Immature natural killer cell (primary cell): ENCODE results near the gene NXPH4. TPM values are rescaled to one million over a fixed set of nuclear protein-coding genes. Genes with fewer than 3 reads are reported as not detected.

ENCODE experiments used
- DNase-seq, 3 donors: peaks; one replicate each; pipeline ENCODE4 v3.0.0; 2022; ENCODE audit warnings: mixed read lengths in 1 of 3
- H3K27ac Mint-ChIP-seq, 6 donors: one replicate each; pipeline ENCODE4 v1.8.0; 2020; ENCODE audit warnings: mixed read lengths in 6 of 6, mild to moderate bottlenecking in 5 of 6, inconsistent platforms in 4 of 6, moderate library complexity in 3 of 6
- H3K27me3 Mint-ChIP-seq, 3 donors: one replicate each; pipeline ENCODE4 v1.8.0; 2020 to 2021; ENCODE audit warnings: low read depth in 3 of 3, mild to moderate bottlenecking in 3 of 3, mixed read lengths in 3 of 3, moderate library complexity in 3 of 3, inconsistent platforms in 1 of 3
- H3K36me3 Mint-ChIP-seq, 3 donors: one replicate each; pipeline ENCODE4 v1.8.0; 2020; ENCODE audit warnings: mixed read lengths in 3 of 3, inconsistent platforms in 2 of 3, mild to moderate bottlenecking in 2 of 3
- H3K4me1 Mint-ChIP-seq, 2 donors: one replicate each; pipeline ENCODE4 v1.8.0; 2020; ENCODE audit warnings: inconsistent platforms in 2 of 2, mild to moderate bottlenecking in 2 of 2, mixed read lengths in 2 of 2, moderate library complexity in 1 of 2
- H3K4me3 Mint-ChIP-seq, 5 donors: one replicate each; pipeline ENCODE4 v1.8.0; 2020; ENCODE audit warnings: mild to moderate bottlenecking in 5 of 5, mixed read lengths in 5 of 5, inconsistent platforms in 3 of 5, moderate library complexity in 3 of 5
- H3K9me3 Mint-ChIP-seq, 6 donors: one replicate each; pipeline ENCODE4 v1.8.0; 2020; ENCODE audit warnings: mild to moderate bottlenecking in 6 of 6, mixed read lengths in 6 of 6, inconsistent platforms in 4 of 6, moderate library complexity in 3 of 6
- polyA plus RNA-seq, 3 donors: library from polyadenylated mRNA; unstranded; fragments of 300-500 nt; fragmentation: Illumina TruSeq; gene quantifications; one replicate each; pipeline ENCODE4 v1.2.3, GENCODE V29; 2021

The NXPH4 gene
- polyA plus RNA-seq, 3 donors from 2014 or later, result not detected

GRCh38 chr12:57229634-57230380 is 13.2 kb downstream of the NXPH4 start, which contains the start of gene SHMT2:
Gene SHMT2, plus strand, starts transcription at chr12:57229711. Its CDS starts 68 bp downstream, at chr12:57229779.
- peak; percentile 89 to 93 (median 93) for DNase-seq
- Mint-ChIP-seq H3K36me3 (peaks cover 16 to 27% (median 17%) of the 10 kb centered on the region in 3 donors), H3K9me3 (no peaks in the 10 kb centered on the region), H3K4me1 (peaks cover 42 to 56% of the 10 kb centered on the region in 2 donors), H3K4me3 (peak within 1 kb of the TSS; percentile 94 to 99 (median 96)), H3K27me3 (peaks cover 20 to 29% (median 25%) of the 10 kb centered on the region in 3 donors), H3K27ac (peak within 1 kb of the TSS; percentile 72 to 97 (median 92))

DNA sequence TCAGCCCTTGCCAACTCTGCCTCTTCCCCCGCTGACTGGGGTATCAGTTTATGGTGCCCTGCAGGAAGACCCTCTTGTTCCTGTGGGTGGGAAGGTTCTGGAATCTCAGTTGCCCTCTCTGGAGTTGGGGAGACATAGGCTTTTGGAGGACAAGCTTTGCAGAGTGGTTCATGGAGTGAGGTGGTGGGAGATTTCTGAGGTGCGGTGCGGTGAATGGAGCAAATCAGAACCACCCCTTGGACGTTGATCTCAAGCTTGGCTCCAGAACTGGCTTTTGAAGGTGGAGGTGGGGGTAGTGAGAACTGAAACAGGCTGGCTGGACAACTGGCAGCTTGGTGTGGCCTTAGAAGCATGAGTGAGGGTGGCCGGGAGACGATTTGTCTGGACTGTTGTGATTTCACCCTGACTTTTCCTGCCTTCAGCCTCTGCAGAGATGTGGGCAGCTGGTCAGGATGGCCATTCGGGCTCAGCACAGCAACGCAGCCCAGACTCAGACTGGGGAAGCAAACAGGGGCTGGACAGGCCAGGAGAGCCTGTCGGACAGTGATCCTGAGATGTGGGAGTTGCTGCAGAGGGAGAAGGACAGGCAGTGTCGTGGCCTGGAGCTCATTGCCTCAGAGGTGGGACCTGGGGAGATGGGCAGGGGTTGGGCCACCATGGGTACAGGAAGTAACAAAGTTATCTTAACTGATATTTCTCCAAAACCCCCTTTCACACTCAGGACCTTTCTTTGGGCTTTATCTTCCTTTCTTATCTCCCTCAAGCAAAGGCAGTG is 14.0 kb downstream of the NXPH4 start:
- peak overlapping the region in 5 of 6 donors; percentile 7 to 93 (median 92) for H3K27ac Mint-ChIP-seq
- H3K4me3 Mint-ChIP-seq, result peak overlapping the region; percentile 94 to 99 (median 96)
- peaks cover 16 to 30% (median 17%) of the 10 kb centered on the region in 3 donors for H3K36me3 Mint-ChIP-seq
- DNase-seq, result no peak
- H3K27me3 Mint-ChIP-seq, result peaks cover 20 to 27% (median 20%) of the 10 kb centered on the region in 3 donors
- H3K9me3 Mint-ChIP-seq, result no peaks in the 10 kb centered on the region
- H3K4me1 Mint-ChIP-seq, result peaks cover 37 to 48% of the 10 kb centered on the region in 2 donors

- no peak for DNase-seq
- Mint-ChIP-seq H3K4me1 (peaks cover 34 to 45% of the 10 kb centered on the region in 2 donors), H3K9me3 (no peaks in the 10 kb centered on the region), H3K36me3 (peaks cover 16 to 30% (median 17%) of the 10 kb centered on the region in 3 donors), H3K4me3 (peak overlapping the region in 4 of 5 donors; percentile 94 to 99 (median 96)), H3K27ac (no peak overlapping the region), H3K27me3 (peaks cover 14 to 23% (median 21%) of the 10 kb centered on the region in 3 donors)
Measured at GRCh38 chr12:57231276-57232021, 14.9 kb downstream of the NXPH4 start.

DNA sequence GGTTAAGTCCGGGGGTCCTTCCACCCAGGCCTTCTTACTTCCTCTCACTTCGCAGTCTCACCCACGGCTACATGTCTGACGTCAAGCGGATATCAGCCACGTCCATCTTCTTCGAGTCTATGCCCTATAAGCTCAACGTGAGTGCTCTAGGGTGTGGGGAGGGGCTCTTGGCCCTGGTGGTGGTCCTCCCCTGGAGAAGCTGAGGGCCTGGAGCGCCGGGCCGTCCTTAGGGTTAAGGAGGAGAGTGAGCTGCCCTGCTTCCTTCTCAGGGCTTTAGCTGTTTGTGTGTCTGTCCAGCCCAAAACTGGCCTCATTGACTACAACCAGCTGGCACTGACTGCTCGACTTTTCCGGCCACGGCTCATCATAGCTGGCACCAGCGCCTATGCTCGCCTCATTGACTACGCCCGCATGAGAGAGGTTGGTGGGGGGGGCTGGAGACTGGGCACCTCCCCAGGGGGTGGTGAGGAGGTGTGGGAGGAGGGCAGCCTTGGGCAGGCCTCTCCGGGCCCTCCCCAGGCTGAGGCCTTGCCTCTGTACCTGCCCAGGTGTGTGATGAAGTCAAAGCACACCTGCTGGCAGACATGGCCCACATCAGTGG is 15.7 kb downstream of the NXPH4 start:
- Mint-ChIP-seq H3K9me3 (no peaks in the 10 kb centered on the region), H3K4me1 (peaks cover 32 to 40% of the 10 kb centered on the region in 2 donors), H3K27me3 (peaks cover 17 to 21% (median 18%) of the 10 kb centered on the region in 3 donors), H3K27ac (no peak overlapping the region), H3K36me3 (peaks cover 16 to 30% (median 17%) of the 10 kb centered on the region in 3 donors), H3K4me3 (no peak overlapping the region)
- no peak for DNase-seq

DNA sequence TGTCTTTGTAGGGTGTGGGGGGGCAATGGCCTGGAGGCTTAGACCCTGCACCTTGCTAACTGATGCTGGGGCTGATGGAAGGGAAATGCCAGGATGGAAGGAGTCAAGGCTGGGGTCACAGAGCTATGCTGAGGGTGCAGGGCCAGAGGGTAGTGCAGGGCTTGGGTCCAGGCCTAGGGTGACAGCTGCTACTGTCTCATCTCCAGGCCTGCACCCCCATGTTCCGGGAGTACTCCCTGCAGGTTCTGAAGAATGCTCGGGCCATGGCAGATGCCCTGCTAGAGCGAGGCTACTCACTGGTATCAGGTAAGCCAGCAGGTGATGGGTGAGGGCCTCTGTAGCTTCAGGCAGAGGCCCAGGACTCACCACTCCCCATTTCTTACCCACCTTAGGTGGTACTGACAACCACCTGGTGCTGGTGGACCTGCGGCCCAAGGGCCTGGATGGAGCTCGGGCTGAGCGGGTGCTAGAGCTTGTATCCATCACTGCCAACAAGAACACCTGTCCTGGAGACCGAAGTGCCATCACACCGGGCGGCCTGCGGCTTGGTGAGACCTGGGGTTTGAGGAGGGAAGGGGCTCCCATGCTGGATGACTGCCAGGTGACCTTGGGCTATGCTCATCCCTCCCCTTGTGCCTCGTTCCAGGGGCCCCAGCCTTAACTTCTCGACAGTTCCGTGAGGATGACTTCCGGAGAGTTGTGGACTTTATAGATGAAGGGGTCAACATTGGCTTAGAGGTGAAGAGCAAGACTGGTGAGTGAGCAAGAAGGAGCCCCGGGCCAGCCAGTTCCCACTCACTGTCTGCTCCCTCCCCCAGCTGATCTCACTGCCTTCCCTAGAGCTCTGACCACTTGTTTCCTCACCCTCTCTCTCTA is 17.0 kb downstream of the NXPH4 start:
- Mint-ChIP-seq H3K36me3 (peaks cover 16 to 30% (median 17%) of the 10 kb centered on the region in 3 donors), H3K4me1 (peaks cover 41 to 44% of the 10 kb centered on the region in 2 donors), H3K27ac (no peak overlapping the region), H3K9me3 (no peaks in the 10 kb centered on the region), H3K4me3 (no peak overlapping the region), H3K27me3 (peaks cover 16 to 22% (median 18%) of the 10 kb centered on the region in 3 donors)
- DNase-seq, result no peak

- H3K36me3 Mint-ChIP-seq, result peaks cover 16 to 30% (median 17%) of the 10 kb centered on the region in 3 donors
- H3K27me3 Mint-ChIP-seq, result peaks cover 19 to 22% (median 21%) of the 10 kb centered on the region in 3 donors
- no peaks in the 10 kb centered on the region for H3K9me3 Mint-ChIP-seq
- H3K4me3 Mint-ChIP-seq, result no peak overlapping the region
- no peak for DNase-seq
- peaks cover 40 to 44% of the 10 kb centered on the region in 2 donors for H3K4me1 Mint-ChIP-seq
- no peak overlapping the region for H3K27ac Mint-ChIP-seq
Measured at GRCh38 chr12:57234233-57234570, 17.6 kb downstream of the NXPH4 start.

- Mint-ChIP-seq H3K4me3 (no peak overlapping the region), H3K9me3 (no peaks in the 10 kb centered on the region), H3K27ac (no peak overlapping the region), H3K36me3 (peaks cover 16 to 30% (median 17%) of the 10 kb centered on the region in 3 donors), H3K27me3 (peaks cover 18 to 22% (median 18%) of the 10 kb centered on the region in 3 donors), H3K4me1 (peaks cover 40 to 44% of the 10 kb centered on the region in 2 donors)
- no peak for DNase-seq
Measured at GRCh38 chr12:57234571-57235016, 18.0 kb downstream of the NXPH4 start.

- Mint-ChIP-seq H3K4me1 (peaks cover 38 to 44% of the 10 kb centered on the region in 2 donors), H3K4me3 (no peak overlapping the region), H3K27me3 (peaks cover 17 to 23% (median 18%) of the 10 kb centered on the region in 3 donors), H3K27ac (no peak overlapping the region), H3K36me3 (peaks cover 16 to 30% (median 17%) of the 10 kb centered on the region in 3 donors), H3K9me3 (no peaks in the 10 kb centered on the region)
- DNase-seq, result no peak
Measured at GRCh38 chr12:57235017-57235727, 18.6 kb downstream of the NXPH4 start.

DNA sequence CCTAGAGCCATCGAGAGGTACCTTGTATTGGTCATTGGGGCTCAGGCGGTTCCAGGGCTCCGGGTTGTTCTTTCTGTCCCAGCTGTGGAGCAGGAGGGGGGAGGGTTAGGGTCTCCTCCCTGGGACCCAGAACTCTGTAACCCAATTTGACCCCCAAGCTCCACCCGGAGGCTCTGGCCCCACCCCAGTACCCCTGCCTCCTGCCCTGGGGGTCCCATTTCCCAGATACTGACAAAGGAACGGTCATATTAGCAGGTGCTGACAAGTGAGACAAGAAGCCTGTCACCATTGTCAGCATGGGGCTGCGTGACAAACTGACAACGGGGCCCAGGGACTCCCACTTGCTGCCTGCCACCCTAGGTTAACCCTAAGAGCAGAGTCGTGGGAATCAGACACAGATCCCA is 19.1 kb downstream of the NXPH4 start:
- Mint-ChIP-seq H3K4me1 (peaks cover 38 to 44% of the 10 kb centered on the region in 2 donors), H3K27ac (no peak overlapping the region), H3K4me3 (no peak overlapping the region), H3K27me3 (peaks cover 21 to 28% (median 23%) of the 10 kb centered on the region in 3 donors), H3K9me3 (no peaks in the 10 kb centered on the region), H3K36me3 (peaks cover 16 to 30% (median 17%) of the 10 kb centered on the region in 3 donors)
- no peak for DNase-seq

DNA sequence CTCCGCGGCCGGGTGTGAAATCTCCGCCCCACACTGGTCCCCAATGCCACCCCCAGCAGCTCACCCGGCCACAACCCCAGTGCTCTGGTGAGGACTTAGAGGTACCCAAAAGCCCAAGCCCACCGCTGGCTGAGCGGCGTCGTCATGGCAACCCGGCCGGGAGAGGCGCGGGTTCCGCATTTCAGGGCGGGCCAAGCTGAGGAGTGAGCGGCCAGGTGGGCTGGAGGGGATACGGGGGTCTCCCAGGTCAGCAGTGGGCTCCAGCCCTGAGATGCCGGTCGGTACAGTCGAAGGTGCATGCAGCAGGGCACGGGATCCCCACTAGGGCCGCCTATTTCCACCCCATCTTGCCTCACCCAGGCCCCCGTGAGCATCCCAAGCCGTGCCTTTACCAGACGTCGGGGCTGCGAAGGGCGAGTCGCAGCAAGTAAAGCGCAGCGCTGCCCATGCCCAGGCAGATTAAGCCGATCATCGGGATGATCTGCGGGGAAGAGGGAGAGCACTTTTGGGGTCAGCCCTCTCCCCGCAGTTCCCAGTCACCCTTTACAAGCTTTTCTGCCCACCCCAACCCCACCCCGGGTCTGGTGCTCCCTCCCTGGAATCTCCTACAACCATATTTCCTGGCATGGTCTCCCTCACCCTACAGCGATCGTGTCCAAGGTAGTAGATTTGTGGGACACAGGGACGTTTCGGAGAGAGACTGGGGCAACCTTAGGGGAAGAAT is 19.8 kb downstream of the NXPH4 start:
- no peaks in the 10 kb centered on the region for H3K9me3 Mint-ChIP-seq
- H3K27ac Mint-ChIP-seq, result no peak overlapping the region
- H3K27me3 Mint-ChIP-seq, result peaks cover 27 to 32% (median 28%) of the 10 kb centered on the region in 3 donors
- H3K4me3 Mint-ChIP-seq, result peak overlapping the region in 1 of 5 donors; percentile 27
- peaks cover 42 to 45% of the 10 kb centered on the region in 2 donors for H3K4me1 Mint-ChIP-seq
- peaks cover 16 to 30% (median 17%) of the 10 kb centered on the region in 3 donors for H3K36me3 Mint-ChIP-seq
- DNase-seq, result no peak

DNA sequence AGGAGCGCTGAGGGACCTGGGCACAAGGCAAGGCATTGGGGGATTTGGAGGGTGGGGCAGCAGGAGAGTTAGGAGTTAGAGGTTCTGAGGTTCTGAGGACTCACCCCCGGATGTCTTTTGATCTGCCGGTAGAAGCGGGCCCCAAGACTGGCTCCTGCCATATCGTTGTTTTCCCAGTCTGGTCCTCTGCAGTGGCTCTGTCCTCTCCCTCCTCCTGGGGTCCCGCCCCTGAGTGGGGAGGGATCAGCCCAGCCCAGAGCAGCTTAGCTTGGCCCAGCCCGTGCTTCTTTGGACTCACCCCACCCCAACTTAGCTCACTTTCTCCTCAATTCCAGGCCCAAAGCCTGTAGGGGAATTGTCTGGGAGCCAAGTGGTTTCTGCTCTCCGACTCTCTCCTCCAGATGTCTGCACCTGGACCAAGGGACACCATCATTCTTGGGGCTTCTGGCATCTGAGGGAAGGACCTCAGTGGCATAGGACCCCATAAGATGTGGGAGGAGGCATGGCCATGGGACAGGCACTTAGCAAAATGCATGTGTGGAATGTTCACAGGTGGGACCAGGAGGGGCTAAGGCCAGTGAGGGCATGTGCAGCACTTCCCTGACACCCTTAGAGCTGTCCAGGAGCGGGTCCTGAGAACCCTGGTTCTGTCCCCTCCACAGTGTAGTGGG is 20.5 kb downstream of the NXPH4 start:
- H3K4me1 Mint-ChIP-seq, result peaks cover 47 to 52% of the 10 kb centered on the region in 2 donors

More for the DNA sequence above, 20.5 kb downstream of the NXPH4 start:
- Mint-ChIP-seq H3K27ac (no peak overlapping the region), H3K9me3 (no peaks in the 10 kb centered on the region), H3K36me3 (peaks cover 16 to 25% (median 17%) of the 10 kb centered on the region in 3 donors), H3K27me3 (peaks cover 31 to 34% (median 32%) of the 10 kb centered on the region in 3 donors), H3K4me3 (peak overlapping the region in 4 of 5 donors; percentile 27 to 71 (median 64))
- no peak for DNase-seq
